ENCODE data around the gene SLC10A4. TPM values are rescaled to one million over a fixed set of nuclear protein-coding genes. Genes with fewer than 3 reads are reported as not detected.

The SLC10A4 gene
- polyA plus RNA-seq, 2 of the 4 experiments (the other 2 are of a cell fraction): 5.6 to 7.6 TPM

DNA sequence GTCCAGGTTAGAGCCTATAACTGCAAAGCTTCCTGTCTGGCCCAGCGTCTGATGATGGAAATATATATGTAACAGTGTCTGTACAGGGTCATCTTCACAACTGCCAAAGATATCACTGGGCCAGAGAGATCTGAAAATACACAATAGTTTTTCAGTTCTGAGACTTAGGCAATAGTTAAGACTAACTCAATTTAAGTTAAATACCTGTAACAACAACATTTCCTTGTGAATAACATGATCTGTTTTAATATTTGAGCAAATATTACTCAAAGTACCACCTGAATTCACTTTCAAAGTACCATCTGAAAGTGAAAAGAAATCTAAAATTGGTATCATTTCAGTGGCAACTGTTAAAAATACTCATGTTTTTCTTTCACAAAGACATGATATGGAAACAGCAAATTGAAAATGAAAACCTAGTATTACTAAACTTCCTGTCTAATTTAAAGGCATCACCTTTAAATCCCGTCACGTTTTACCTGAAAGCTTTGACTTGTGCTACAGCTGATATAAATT, 16.5 kb downstream of the SLC10A4 start:
- TF ChIP-seq HOXB5 (CRISPR knock-in tag; IDR thresholded peaks at IDR 0.05) (no peak), EHF (CRISPR knock-in tag; IDR thresholded peaks at IDR 0.05) (no peak), KDM1A (IDR thresholded peaks at IDR 0.05; ENCODE audit: low read depth) (no peak), PHF8 (IDR thresholded peaks at IDR 0.05; ENCODE audit: borderline replicate concordance, low read depth) (no peak), HDAC2 (IDR thresholded peaks at IDR 0.05) (no peak), RAD21 (conservative IDR thresholded peaks at IDR 0.05 in 1 of 2, IDR thresholded peaks at IDR 0.05 in 1 of 2) (no peak), BHLHE40 (IDR thresholded peaks at IDR 0.05; ENCODE audit: low read depth, low read length) (no peak), SMC3 (IDR thresholded peaks at IDR 0.05) (no peak), NPAS2 (CRISPR knock-in tag; IDR thresholded peaks at IDR 0.05; ENCODE audit: borderline replicate concordance) (no peak), POLR2AphosphoS2 (conservative IDR thresholded peaks at IDR 0.05; ENCODE audit: low read length) (no peak), TP53 (CRISPR knock-in tag; IDR thresholded peaks at IDR 0.05) (no peak), CBX8 (IDR thresholded peaks at IDR 0.05) (no peak), KDM5A (IDR thresholded peaks at IDR 0.05) (no peak)
- TF ChIP-seq, protein P1, sequence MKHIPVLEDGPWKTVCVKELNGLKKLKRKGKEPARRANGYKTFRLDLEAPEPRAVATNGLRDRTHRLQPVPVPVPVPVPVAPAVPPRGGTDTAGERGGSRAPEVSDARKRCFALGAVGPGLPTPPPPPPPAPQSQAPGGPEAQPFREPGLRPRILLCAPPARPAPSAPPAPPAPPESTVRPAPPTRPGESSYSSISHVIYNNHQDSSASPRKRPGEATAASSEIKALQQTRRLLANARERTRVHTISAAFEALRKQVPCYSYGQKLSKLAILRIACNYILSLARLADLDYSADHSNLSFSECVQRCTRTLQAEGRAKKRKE (CRISPR knock-in tag; IDR thresholded peaks at IDR 0.05; ENCODE audit: low read depth): no peak
- TF ChIP-seq, protein P2, sequence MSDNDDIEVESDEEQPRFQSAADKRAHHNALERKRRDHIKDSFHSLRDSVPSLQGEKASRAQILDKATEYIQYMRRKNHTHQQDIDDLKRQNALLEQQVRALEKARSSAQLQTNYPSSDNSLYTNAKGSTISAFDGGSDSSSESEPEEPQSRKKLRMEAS (IDR thresholded peaks at IDR 0.05): no peak
- TF ChIP-seq, protein P3, sequence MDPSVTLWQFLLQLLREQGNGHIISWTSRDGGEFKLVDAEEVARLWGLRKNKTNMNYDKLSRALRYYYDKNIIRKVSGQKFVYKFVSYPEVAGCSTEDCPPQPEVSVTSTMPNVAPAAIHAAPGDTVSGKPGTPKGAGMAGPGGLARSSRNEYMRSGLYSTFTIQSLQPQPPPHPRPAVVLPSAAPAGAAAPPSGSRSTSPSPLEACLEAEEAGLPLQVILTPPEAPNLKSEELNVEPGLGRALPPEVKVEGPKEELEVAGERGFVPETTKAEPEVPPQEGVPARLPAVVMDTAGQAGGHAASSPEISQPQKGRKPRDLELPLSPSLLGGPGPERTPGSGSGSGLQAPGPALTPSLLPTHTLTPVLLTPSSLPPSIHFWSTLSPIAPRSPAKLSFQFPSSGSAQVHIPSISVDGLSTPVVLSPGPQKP (IDR thresholded peaks at IDR 0.05; ENCODE audit: low read depth, low read length): no peak
- TF ChIP-seq, protein P4, sequence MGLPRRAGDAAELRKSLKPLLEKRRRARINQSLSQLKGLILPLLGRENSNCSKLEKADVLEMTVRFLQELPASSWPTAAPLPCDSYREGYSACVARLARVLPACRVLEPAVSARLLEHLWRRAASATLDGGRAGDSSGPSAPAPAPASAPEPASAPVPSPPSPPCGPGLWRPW (IDR thresholded peaks at IDR 0.05): no peak
- ATAC-seq (no peak), FAIRE-seq (no peak), DNase-seq (ENCODE audit: low read depth in 1 of 2, low spot score in 1 of 2) (no peak)
- Histone ChIP-seq H3K4me3 (no peak overlapping the region), H3K4me2 (no peak overlapping the region), H3K27ac (no peak overlapping the region), H3K4me1 (peaks cover 10% of the 10 kb centered on the region), H3K9me3 (no peaks in the 10 kb centered on the region)
- 88% methylated on average over 3 of the region's 3 CpGs for WGBS (ENCODE audit: missing lambda C conversion rate)
- CTCF ChIA-PET: no interaction called here
- POLR2A ChIA-PET: no interaction called here

DNA sequence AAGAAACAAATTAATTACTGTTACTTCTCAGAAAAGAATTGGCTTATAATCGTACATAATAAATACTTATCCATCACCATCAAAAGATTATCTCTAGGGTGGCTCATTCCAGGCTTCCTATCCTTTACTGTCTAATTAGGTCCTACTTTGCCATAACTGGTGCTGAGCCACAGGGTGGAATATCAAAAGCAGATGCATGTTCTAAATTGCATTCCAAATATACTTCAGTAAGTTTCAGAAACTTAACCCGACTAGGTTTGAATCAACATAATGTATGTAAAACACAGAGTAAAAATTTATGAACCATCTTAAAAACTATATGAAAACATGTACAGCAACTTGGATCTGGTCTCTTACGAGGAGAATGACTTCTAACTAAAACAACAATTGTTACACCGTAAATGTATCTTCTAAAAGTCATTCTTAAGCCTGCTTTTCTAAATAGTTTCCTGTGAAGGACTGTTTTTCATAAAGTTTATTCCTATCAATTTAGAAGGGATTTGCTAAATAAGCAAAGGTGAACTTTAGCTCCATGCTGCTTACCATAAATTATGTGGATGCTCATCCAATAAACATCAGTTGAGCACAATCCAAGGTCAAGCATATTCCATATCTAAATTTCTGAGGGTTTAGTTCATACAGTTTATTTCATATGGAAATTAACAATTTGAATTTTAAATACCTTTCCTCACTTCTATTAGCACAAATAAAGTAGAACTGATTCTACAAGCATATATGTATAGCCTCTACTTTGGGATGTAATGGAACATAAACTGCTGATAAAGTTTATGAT, 20.3 kb downstream of the SLC10A4 start:
- 68% methylated on average over 4 of the region's 4 CpGs for WGBS (ENCODE audit: missing lambda C conversion rate)
- Histone ChIP-seq H3K4me3 (no peak overlapping the region), H3K4me1 (peaks cover 16% of the 10 kb centered on the region), H3K27ac (no peak overlapping the region), H3K9me3 (no peaks in the 10 kb centered on the region), H3K4me2 (peak overlapping the region; percentile 62; the same call in 1 of the 3 replicates)
- ChIA-PET CTCF (no interaction called here), POLR2A (no interaction called here)
- DNase-seq (ENCODE audit: low read depth in 1 of 2, low spot score in 1 of 2) (no peak), ATAC-seq (no peak), FAIRE-seq (no peak)
- TF ChIP-seq MAZ (IDR thresholded peaks at IDR 0.05; ENCODE audit: borderline replicate concordance, low read depth, low read length) (no peak), ZSCAN20 (CRISPR knock-in tag; IDR thresholded peaks at IDR 0.05) (no peak), MYC (IDR thresholded peaks at IDR 0.05; ENCODE audit: borderline replicate concordance, low read length) (no peak), CEBPB (IDR thresholded peaks at IDR 0.05) (no peak), KDM1A (IDR thresholded peaks at IDR 0.05; ENCODE audit: low read depth) (no peak), RCOR1 (IDR thresholded peaks at IDR 0.05; ENCODE audit: low read depth, low read length) (no peak), FOSB (CRISPR knock-in tag; IDR thresholded peaks at IDR 0.05) (no peak), FOXS1 (CRISPR knock-in tag; IDR thresholded peaks at IDR 0.05) (no peak), NR3C1 (IDR thresholded peaks at IDR 0.05) (no peak), HEYL (CRISPR knock-in tag; IDR thresholded peaks at IDR 0.05) (no peak), ESRRA (IDR thresholded peaks at IDR 0.05; ENCODE audit: borderline replicate concordance, low read length) (no peak), HOXB5 (CRISPR knock-in tag; IDR thresholded peaks at IDR 0.05) (no peak)
- TF ChIP-seq, protein P3 (IDR thresholded peaks at IDR 0.05; ENCODE audit: low read depth, low read length): no peak
- TF ChIP-seq, protein P1 (CRISPR knock-in tag; IDR thresholded peaks at IDR 0.05; ENCODE audit: low read depth): no peak
